ENCODE results near the gene USP22. TPM values are rescaled to one million over a fixed set of nuclear protein-coding genes. Genes with fewer than 3 reads are reported as not detected.
"Not testable (repeated sequence)": the region's sequence is repeated elsewhere in the genome, so short reads cannot be mapped to it uniquely, and the experiment has no call there.

Gene USP22
- total RNA-seq, 1 experiment from 2014 or later: 170 TPM

DNA sequence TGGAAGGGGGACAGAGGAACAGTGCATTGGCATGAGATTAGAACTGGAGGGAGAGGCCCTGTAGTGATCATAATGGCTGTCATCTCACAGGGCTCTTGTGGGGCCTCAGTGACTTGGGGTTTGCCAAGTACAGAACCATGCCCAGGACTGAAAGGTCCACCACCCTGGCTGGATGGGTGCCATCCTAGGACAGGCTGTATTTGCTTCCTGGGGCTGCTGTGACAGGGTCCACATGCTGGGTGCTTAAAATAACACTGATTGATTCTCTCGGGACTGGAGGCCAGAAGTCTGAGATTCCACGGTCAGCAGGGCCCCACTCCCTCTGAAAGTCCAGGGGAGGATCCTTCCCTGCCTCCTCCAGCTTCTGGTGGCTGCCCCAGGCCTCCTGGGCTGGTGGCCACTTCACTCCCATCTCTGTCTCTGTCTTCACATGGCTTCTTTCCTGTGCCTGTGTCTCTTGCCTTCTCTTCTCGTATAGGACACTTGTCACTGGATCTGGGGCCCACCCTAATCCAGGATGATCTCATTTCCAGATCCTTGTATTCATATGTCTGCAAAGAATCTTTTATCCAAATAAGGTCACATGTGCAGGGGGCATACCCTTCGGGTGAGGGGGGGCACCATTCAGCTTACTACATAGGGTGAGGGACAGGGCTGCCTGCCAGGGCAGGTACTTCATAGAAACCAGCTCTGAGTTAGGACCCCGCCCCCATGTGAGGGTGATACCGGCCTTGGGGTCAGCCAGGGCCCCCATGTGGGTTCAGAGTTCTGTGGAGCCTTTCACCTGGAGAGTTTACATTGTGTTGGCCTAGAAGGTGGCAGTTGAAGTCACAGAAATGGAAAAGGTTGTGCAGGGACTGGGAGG, 52.6 kb downstream of the USP22 start:
- DNase-seq (ENCODE audit: low read depth): no peak

DNA sequence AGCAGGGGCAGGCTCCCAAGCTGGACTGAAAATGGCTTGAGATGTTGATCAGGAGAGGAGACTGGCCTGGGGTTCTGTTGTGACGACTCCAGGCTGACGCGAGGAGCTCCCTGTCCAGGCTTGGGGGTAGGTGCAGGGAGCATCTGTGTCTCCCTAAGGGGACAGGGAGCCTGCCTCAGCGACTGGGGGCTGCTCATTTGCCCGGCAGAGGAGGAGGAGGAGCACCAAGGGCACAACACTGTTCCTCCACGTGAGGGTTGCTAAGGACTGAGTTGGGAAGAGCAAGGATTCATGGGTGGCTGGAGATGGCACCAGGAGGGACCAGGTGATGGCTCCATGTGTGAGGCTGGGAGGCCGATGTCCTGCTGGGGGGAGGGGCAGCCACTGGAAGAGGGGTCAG, 53.3 kb downstream of the USP22 start:
- DNase-seq (ENCODE audit: low read depth): no peak

GRCh38 chr17:20988896-20989295, 53.9 kb downstream of the USP22 start:
- no peak for DNase-seq (ENCODE audit: low read depth)

- DNase-seq (ENCODE audit: low read depth): no peak
Measured at GRCh38 chr17:20988001-20988636, 54.7 kb downstream of the USP22 start.

DNA sequence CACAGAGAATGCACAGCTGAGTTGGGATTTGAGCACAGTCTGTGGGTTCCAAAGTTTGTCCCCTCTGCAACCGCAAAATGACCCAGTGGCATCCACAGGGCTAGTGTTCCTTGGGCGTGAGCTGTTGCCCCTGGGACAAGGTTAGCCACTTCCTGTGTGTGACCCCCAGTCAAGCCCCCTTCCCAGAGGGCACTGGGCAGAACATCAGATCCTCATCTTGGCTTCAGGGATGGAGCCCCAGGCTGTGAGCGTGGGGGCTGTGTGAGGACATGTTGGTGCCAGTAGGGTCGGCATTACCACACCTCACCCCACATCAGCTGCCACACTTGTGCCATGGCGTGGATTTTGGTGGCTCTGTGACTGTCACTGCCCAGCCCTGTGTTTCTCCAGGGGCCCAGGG, 55.3 kb downstream of the USP22 start:
- DNase-seq (ENCODE audit: low read depth): no peak

- DNase-seq (ENCODE audit: low read depth): no peak
Measured at GRCh38 chr17:20986767-20987510, 55.9 kb downstream of the USP22 start.

- no peak for DNase-seq (ENCODE audit: low read depth)
Measured at GRCh38 chr17:20983359-20983637, 59.5 kb downstream of the USP22 start.

- DNase-seq (ENCODE audit: low read depth): no peak
Measured at GRCh38 chr17:20982589-20983358, 60.0 kb downstream of the USP22 start.

DNA sequence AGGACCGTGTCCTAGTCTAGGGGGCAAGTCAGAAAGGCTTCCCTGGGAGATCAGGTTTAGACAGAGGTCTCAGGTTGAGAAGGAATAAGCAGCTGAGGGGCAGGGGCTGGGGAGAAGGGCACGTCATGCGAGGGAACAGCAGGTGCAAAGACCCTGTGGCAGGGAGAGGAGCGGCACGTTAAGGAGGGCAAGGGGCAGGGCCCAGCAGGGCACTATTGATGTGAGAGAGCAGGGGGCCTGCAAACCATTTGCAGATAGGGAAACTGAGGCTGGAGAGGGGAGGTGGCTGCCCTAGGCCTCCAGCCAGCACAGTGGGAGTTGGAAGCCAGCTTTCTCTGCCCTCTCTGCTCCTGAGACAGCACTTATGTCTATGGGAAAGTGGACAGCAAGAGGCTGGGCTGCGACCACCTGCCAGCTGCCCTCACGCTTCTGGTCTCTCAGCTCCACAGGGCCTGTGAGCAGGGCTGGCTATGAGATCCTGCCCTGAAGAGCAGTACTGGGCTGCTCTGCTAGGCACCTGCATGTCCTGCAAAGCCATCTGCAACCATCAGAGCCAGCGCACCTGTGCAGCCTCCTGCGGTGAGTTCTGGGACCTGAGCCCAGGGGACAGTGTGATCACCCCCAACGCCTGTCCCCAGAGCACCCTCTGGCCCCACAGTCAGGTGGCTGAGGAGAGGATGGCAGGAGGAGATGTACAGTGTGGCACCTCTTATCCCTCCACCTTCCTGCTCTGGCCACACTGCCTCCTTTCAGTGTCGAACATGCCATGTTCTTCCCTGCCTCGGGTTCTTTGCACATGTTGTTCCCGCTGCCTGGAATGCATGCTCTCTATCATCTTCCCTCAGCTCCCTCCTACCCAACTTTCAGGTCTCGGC, 61.5 kb downstream of the USP22 start:
- DNase-seq (ENCODE audit: low read depth): no peak

DNA sequence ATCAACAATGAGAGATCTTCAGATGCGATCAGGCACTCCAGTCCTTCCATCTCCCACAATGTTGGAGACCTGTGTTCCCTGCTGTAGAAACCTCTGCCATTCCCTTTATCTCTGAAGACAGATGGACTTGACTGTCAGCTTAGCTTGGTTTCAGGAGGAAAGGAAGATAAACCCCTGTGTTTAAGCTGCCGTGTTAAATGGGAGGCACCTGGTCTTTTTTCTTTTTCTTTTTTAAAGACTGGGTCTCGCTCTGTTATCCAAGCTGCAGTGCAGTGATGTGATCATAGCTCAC, 63.1 kb downstream of the USP22 start:
- DNase-seq (ENCODE audit: low read depth): no peak

- DNase-seq (ENCODE audit: low read depth): not testable (repeated sequence)
Measured at GRCh38 chr17:20979007-20979791, 63.6 kb downstream of the USP22 start.

GRCh38 chr17:20977609-20978253, 65.1 kb downstream of the USP22 start:
- not testable (repeated sequence) for DNase-seq (ENCODE audit: low read depth)

- DNase-seq (ENCODE audit: low read depth): no peak
Measured at GRCh38 chr17:20975566-20975965, 67.2 kb downstream of the USP22 start.

DNA sequence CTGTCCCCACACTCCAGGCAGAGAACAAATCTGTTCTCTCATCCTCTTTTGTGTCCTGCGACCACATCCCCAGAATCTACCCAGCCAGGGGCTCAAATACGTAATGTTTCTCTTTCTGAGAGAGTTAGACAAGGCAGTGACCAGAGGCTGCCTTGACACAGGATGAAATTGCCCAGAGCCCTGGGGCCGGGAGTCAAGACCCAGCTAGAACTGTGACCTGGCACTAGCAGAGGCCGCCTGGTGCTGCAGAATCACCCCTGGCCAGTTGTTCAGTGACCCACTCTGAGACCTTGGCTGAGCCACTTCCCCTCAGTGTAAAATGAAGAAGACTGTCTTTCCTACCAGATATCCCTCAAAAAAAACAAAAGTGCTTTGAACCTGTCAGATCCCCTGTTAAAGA, 72.5 kb downstream of the USP22 start:
- no peak for DNase-seq (ENCODE audit: low read depth)

DNA sequence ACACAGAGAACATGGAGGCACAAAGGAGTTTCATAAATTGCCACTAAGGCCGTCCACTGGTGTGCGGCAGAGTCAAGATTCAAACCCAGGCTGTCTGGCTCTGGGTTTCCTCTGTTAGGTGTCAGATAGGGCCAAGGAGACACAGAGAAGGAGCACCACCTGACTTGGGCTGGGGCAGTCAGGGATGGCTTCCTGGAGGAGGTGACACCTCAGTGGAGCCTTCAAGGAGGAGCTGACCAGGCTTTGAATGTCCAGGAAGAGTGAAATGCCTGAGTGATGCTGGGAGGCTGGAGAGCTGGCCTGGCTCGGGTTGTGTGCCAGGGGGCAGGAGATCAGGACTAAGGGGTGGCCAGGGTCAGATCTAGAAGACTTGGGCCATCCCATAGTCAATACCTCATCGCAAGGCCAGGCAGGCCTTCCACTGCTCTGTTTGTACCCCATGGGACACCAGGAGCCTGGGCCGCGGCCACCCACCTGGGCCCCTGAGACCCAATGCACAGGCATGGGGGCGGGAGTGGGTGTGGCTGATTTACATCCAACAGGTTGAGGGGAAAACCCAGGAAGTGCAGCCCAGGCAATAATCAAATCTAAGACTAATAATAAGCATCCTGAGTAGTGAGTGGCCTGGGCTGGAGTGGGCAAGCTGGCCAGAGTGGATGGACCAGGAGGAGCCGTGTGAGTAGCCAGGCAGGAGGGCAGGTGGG, 73.7 kb downstream of the USP22 start:
- no peak for DNase-seq (ENCODE audit: low read depth)

DNA sequence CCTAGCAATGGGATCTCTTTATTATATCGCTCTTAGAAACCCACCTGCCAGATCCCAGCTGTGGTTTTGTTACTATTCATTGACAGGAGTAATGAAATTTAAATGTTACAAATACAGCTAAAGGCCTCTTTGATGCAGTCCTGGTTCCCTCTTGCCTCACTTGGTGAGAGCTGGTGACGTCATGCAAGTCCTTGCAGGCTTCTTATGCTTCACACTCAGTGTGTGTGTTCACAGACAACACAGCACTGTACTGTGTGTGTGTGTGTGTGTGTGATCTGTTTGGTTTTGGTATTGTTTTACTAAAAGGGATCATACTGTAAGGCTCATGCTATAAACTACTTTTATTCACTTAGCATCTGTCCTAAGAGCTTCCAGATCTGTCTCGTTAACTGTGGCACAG, 75.0 kb downstream of the USP22 start:
- DNase-seq (ENCODE audit: low read depth): no peak

DNA sequence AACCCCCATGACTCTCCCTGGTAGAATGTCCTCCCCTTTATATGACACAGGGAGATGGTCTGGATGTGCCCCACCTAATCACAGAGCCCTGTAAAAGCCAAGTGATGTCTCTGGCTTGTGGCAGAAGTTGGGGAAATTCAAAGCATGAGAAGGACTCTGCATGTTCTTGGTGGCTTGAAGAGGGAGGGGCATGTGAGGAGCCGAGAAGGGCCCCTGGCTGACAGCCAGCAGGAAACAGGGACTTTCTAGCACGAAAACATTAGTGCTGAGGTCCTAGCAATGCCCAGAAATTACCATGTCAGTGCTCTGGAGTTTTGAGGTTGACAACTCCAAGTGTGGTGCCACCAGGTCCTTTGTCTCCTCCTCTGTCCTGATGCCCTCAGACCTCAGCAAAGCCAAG, 75.9 kb downstream of the USP22 start:
- no peak for DNase-seq (ENCODE audit: low read depth)

DNA sequence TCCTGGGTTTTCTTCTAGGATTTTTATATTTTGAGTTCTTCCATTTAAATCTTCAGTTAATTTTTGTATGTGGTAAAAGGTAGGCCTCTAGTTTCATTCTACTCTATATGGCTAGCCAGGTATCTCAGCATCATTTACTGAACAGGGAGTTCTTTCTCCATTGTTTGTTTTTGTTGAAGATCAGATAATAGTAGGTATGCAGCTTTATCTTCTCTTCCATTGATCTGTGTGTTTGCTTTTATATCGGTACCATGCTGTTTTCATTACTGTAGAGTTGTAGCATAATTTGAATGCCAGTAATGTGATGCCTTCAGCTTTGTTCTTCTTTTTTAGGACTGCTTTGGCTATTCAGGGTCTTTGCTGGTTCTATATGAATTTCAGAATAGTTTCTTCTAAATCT, 77.3 kb downstream of the USP22 start:
- no peak for DNase-seq (ENCODE audit: low read depth)

DNA sequence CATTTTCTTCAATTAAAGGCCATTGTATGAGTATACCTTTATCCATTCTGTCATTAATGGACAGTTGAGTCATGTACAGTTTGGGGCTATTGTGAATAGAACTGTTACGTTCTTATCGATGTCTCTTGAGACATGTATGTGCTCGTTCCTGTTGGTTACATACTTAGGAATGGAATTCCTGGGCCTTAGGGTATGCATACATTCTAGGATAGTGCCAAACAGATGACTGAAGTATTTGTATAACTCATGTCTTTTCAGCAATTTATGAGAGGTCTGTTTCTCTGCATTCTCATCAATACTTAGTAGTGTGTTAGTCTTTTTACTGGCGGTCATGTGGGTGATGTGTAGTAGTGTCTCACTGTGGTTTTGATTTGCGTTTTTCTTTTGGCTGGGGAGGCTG, 81.2 kb downstream of the USP22 start:
- DNase-seq (ENCODE audit: low read depth): no peak

All from M059J (cell line).